Right atrium auricular region (tissue), 2 donors: ENCODE results near the gene CCDC183. TPM values are rescaled to one million over a fixed set of nuclear protein-coding genes. Genes with fewer than 3 reads are reported as not detected.

Experiments
- DNase-seq: peaks from one replicate; pipeline ENCODE4 v3.0.0-alpha.2; 2019; ENCODE audit warnings: low spot score
- H3K27ac ChIP-seq, 2 donors: fragments of 200-600 bp; sonication (generic); 1 replicate in 1 of 2; 2 replicates in 1 of 2; pipeline ENCODE4 v1.5.1; 2016 to 2019
- H3K27me3 ChIP-seq, 2 donors: fragments of 200-600 bp; sonication (generic); one replicate each; pipeline versions ENCODE4 v1.5.1 to v1.6.0; 2017 to 2019
- H3K36me3 ChIP-seq: fragments of 200-600 bp; sonication (generic); one replicate; pipeline ENCODE4 v1.5.1; 2016
- H3K4me1 ChIP-seq, 2 donors: fragments of 200-600 bp; sonication (generic); one replicate each; pipeline versions ENCODE4 v1.5.1 to v1.6.0; 2017 to 2019
- H3K4me3 ChIP-seq, 2 donors: fragments of 200-600 bp; sonication (generic); 1 replicate in 1 of 2; 2 replicates in 1 of 2; pipeline ENCODE4 v1.5.1; 2017 to 2019; ENCODE audit warnings: mild to moderate bottlenecking in 1 of 2, moderate library complexity in 1 of 2
- H3K9me3 ChIP-seq, 2 donors: fragments of 200-600 bp; sonication (generic); one replicate each; pipeline ENCODE4 v1.5.1; 2019
- CTCF ChIP-seq, 2 donors: fragments of 200-600 bp; sonication (generic); IDR thresholded peaks; one replicate each; pipeline ENCODE4 v1.5.1; 2019; ENCODE audit warnings: antibody characterized with exemption in 2 of 2
- total RNA-seq, 2 donors: library from RNA; depleted of rRNA; stranded (reverse); fragments of >200 nt; gene quantifications; one replicate each; pipeline ENCODE4 v1.1.0, GENCODE V29; 2016

The CCDC183 gene
- total RNA-seq, 2 donors from 2014 or later, result 2.3 to 2.5 TPM

- Histone ChIP-seq H3K4me1 (peaks cover 0 to 47% of the 10 kb centered on the region in 2 donors), H3K36me3 (peaks cover 4% of the 10 kb centered on the region), H3K27me3 (no peaks in the 10 kb centered on the region), H3K4me3 (no peak overlapping the region), H3K27ac (no peak overlapping the region), H3K9me3 (no peaks in the 10 kb centered on the region)
- no peak for DNase-seq
- TF ChIP-seq CTCF (IDR thresholded peaks at IDR 0.05), result no peak
Measured at GRCh38 chr9:136805207-136805740, 9.1 kb downstream of the CCDC183 start.

- H3K36me3 ChIP-seq, result peaks cover 4% of the 10 kb centered on the region
- H3K27ac ChIP-seq, result no peak overlapping the region
- DNase-seq, result no peak
- TF ChIP-seq CTCF (IDR thresholded peaks at IDR 0.05), result no peak
- H3K27me3 ChIP-seq, result no peaks in the 10 kb centered on the region
- H3K4me3 ChIP-seq, result no peak overlapping the region
- H3K4me1 ChIP-seq, result peaks cover 0 to 47% of the 10 kb centered on the region in 2 donors
- H3K9me3 ChIP-seq, result no peaks in the 10 kb centered on the region
Measured at GRCh38 chr9:136806067-136806466, 9.9 kb downstream of the CCDC183 start.

- Histone ChIP-seq H3K9me3 (no peaks in the 10 kb centered on the region), H3K27me3 (no peaks in the 10 kb centered on the region), H3K36me3 (peaks cover 4% of the 10 kb centered on the region), H3K4me3 (peak overlapping the region; percentile 54 to 94), H3K4me1 (peaks cover 0 to 43% of the 10 kb centered on the region in 2 donors), H3K27ac (peak overlapping the region; percentile 88 to 89)
- TF ChIP-seq CTCF (IDR thresholded peaks at IDR 0.05), result no peak
- DNase-seq, result no peak
Measured at GRCh38 chr9:136806631-136807201, 10.6 kb downstream of the CCDC183 start.

- H3K27ac ChIP-seq, result peak within 1 kb of the TSS; percentile 88 to 89
- H3K9me3 ChIP-seq, result no peaks in the 10 kb centered on the region
- peak within 1 kb of the TSS; percentile 89 to 94 for H3K4me3 ChIP-seq
- H3K27me3 ChIP-seq, result no peaks in the 10 kb centered on the region
- DNase-seq, result peak; percentile 77
- peaks cover 0 to 43% of the 10 kb centered on the region in 2 donors for H3K4me1 ChIP-seq
- peaks cover 4% of the 10 kb centered on the region for H3K36me3 ChIP-seq
- no peak for TF ChIP-seq CTCF (IDR thresholded peaks at IDR 0.05)
Measured at GRCh38 chr9:136807281-136808074, 11.3 kb downstream of the CCDC183 start, which contains the start of gene RABL6. Gene RABL6, plus strand, starts transcription at chr9:136807948. Its CDS starts 249 bp downstream, at chr9:136808197.

- Histone ChIP-seq H3K27ac (peak overlapping the region; percentile 77 to 88), H3K9me3 (no peaks in the 10 kb centered on the region), H3K4me1 (peaks cover 0 to 43% of the 10 kb centered on the region in 2 donors), H3K27me3 (no peaks in the 10 kb centered on the region), H3K4me3 (peak overlapping the region; percentile 89 to 94), H3K36me3 (peaks cover 4% of the 10 kb centered on the region)
- peak in 1 of 2 donors; percentile 19 for TF ChIP-seq CTCF (IDR thresholded peaks at IDR 0.05)
- no peak for DNase-seq
Measured at GRCh38 chr9:136808075-136808805, 12.1 kb downstream of the CCDC183 start.
